IgD-negative memory B cell (primary cell): ENCODE data around the gene C10orf90. TPM values are rescaled to one million over a fixed set of nuclear protein-coding genes. Genes with fewer than 3 reads are reported as not detected.
"Not testable (repeated sequence)": the region's sequence is repeated elsewhere in the genome, so short reads cannot be mapped to it uniquely, and the experiment has no call there.

ENCODE experiments used
- H3K27ac Mint-ChIP-seq, 3 donors: one replicate each; pipeline ENCODE4 v1.8.0; 2020 to 2022; ENCODE audit warnings: mild to moderate bottlenecking in 3 of 3, mixed read lengths in 3 of 3, moderate library complexity in 1 of 3
- H3K27me3 Mint-ChIP-seq: one replicate; pipeline ENCODE4 v1.8.0; 2021; ENCODE audit warnings: mixed read lengths
- H3K36me3 Mint-ChIP-seq: one replicate; pipeline ENCODE4 v1.8.0; 2020; ENCODE audit warnings: mild to moderate bottlenecking, mixed read lengths
- H3K4me1 Mint-ChIP-seq, 3 donors: one replicate each; pipeline ENCODE4 v1.8.0; 2020 to 2022; ENCODE audit warnings: mixed read lengths in 3 of 3, mild to moderate bottlenecking in 1 of 3
- H3K4me3 Mint-ChIP-seq, 4 donors: one replicate each; pipeline ENCODE4 v1.8.0; 2020 to 2022; ENCODE audit warnings: mild to moderate bottlenecking in 4 of 4, mixed read lengths in 4 of 4, moderate library complexity in 3 of 4
- H3K9me3 Mint-ChIP-seq, 3 donors: one replicate each; pipeline ENCODE4 v1.8.0; 2020 to 2021; ENCODE audit warnings: mixed read lengths in 3 of 3, mild to moderate bottlenecking in 1 of 3
- polyA plus RNA-seq: library from polyadenylated mRNA; unstranded; fragments of 300-500 nt; fragmentation: Illumina TruSeq; gene quantifications from one replicate; pipeline ENCODE4 v1.2.3, GENCODE V29; 2021

The C10orf90 gene
- polyA plus RNA-seq, 1 donor from 2014 or later: not detected

DNA sequence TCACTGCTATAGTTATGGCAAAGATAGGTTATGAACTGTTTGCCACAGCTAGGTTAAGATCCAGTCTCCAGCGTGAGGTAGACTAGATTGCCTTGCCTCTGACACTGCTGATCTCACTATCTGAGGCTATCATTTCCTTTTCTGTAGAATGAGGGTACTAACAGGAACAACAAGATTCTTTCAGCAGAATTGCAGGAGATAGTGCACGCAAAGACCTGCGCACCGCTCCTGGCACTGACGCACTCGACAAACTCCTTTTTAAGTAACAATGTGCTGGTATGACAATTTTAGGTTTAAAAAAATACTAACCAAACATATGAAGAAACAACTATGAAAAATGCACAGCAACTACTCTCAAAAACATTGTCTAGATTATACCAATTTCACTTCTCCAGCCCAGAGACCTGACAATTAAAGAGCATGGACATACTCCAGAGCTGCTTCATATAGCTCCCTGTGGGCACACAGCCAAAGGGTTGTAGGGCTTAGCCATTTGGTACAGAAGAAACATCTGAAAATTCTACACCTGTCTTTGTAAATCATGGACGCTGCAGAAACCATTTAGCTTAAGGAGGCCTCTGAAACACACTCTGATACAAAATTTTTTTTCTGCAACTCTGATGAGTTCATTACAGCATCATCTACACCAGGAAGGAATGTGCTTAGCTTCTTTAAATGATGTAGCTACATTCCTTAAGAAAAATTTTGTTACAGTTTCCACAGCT lies 290.0 kb downstream of the C10orf90 start:
- Mint-ChIP-seq H3K27me3 (no peaks in the 10 kb centered on the region), H3K36me3 (peaks cover 1% of the 10 kb centered on the region), H3K4me3 (no peak overlapping the region), H3K9me3 (peaks cover 2 to 16% (median 3%) of the 10 kb centered on the region in 3 donors), H3K27ac (peak overlapping the region in 1 of 3 donors; percentile 33), H3K4me1 (no peaks in the 10 kb centered on the region)

DNA sequence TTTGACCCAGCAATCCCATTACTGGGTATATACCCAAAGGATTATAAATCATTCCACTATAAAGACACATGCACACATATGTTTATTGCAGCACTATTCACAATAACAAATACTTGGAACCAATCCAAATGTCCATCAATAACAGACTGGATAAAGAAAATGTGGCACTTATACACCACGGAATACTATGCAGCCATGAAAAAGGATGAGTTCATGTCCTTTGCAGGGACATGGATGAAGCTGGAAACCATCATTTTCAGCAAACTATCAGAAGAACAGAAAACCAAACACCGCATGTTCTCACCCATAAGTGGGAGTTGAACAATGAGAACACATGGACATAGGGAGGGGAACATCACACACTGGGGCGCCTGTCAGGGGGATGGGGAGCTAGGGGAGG lies 291.3 kb downstream of the C10orf90 start:
- not testable (repeated sequence) for H3K4me3 Mint-ChIP-seq, H3K27ac Mint-ChIP-seq, H3K27me3 Mint-ChIP-seq, H3K4me1 Mint-ChIP-seq, H3K36me3 Mint-ChIP-seq
- peaks cover 4 to 19% (median 4%) of the 10 kb centered on the region in 3 donors for H3K9me3 Mint-ChIP-seq

DNA sequence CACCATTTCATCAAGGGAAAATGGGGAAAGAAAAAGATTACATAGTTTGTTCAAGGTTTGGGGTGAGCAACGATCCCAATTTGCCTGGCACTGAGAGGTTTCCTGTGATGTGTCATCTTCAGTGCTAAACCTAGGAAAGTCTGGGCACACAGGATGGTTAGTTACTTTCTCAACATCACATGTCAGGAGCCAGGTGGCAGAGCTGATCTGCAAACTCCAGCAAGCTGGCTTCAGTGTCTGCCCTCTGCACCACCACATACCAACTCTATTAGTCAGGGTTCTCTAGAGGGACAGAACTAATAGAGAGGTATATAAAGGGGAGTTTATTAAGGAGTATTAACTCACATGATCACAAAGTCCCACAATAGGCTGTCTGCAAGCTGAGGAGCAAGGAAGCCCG lies 293.5 kb downstream of the C10orf90 start:
- Mint-ChIP-seq H3K36me3 (peaks cover 1% of the 10 kb centered on the region), H3K4me1 (no peaks in the 10 kb centered on the region), H3K9me3 (peaks cover 4 to 18% (median 7%) of the 10 kb centered on the region in 3 donors), H3K27me3 (no peaks in the 10 kb centered on the region), H3K4me3 (no peak overlapping the region), H3K27ac (no peak overlapping the region)

DNA sequence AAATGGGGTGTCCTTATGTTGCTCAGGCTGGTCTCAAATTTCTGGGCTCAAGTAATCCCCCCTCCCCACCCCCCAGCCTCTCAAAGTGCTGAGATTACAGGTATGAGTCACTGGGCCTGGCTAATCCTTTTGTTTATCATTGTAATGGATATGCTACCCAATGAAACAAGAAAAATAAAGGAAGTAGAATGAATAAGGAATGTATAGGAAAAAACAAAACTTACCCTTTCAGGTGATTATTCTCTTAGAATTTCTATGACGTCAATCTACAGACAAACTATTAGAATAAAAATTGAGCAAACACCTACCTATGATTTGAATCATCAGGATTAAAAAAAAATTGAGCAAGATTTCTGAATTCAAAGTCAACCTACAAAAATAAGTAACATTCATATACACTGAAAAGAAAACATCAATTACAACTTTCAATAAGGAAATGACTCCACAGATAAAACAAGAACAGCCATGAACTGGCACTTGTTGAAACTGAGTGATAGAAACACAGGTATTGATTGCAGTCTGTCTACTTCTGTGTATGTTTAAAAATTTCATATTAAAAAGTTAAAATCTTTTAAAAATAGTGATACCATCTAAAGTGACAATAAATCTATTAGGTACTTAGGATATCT lies 294.5 kb downstream of the C10orf90 start:
- Mint-ChIP-seq H3K4me1 (no peaks in the 10 kb centered on the region), H3K4me3 (no peak overlapping the region)

DNA sequence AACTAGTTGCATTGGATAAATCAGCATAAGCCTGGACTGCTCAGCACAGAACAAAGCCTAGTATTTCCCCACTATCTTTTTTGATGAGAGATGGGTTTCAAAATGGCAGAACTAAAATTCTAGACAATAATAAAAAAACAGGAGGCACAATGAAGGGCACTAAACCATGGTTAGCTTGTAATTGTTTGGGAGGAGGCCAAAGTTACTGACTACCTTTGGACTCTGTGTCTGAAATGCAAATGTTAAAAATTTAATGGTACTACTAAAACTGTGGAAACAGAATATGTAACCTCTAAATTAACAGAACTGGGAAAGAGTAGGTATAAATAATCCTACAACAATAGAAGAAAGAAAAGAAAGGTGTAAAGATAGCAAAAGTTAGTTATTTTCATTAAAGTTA lies 295.2 kb downstream of the C10orf90 start:
- peaks cover 2 to 14% (median 5%) of the 10 kb centered on the region in 3 donors for H3K9me3 Mint-ChIP-seq
- H3K27ac Mint-ChIP-seq: no peak overlapping the region
- no peak overlapping the region for H3K4me3 Mint-ChIP-seq
- no peaks in the 10 kb centered on the region for H3K4me1 Mint-ChIP-seq
- peaks cover 1% of the 10 kb centered on the region for H3K36me3 Mint-ChIP-seq
- no peaks in the 10 kb centered on the region for H3K27me3 Mint-ChIP-seq

More for the DNA sequence above, 294.5 kb downstream of the C10orf90 start:
- Mint-ChIP-seq H3K27me3 (no peaks in the 10 kb centered on the region), H3K36me3 (peaks cover 1% of the 10 kb centered on the region), H3K9me3 (peaks cover 4 to 18% (median 7%) of the 10 kb centered on the region in 3 donors), H3K27ac (peak overlapping the region in 1 of 3 donors; percentile 27)

Other genes with a start within 250 kb of the C10orf90 start
- gene DOCK1, start 234.7 kb upstream of the C10orf90 start, polyA plus RNA-seq: not detected